Mesodermal cell (in vitro differentiated cells): ENCODE measurements around the gene AK2.
"Not testable (repeated sequence)": the region's sequence is repeated elsewhere in the genome, so short reads cannot be mapped to it uniquely, and the experiment has no call there.

Experiments
- H3K27ac ChIP-seq: 2 replicates; pipeline ENCODE4 v1.7.0; 2013; ENCODE audit warnings: mild to moderate bottlenecking, low read depth, low read length, moderate library complexity; ENCODE audit not compliant: severe bottlenecking
- H3K36me3 ChIP-seq: 2 replicates; pipeline ENCODE4 v1.7.1; 2013; ENCODE audit warnings: mild to moderate bottlenecking, low read length, moderate library complexity; ENCODE audit not compliant: control insufficient read depth, insufficient read depth
- H3K4me1 ChIP-seq: one replicate; pipeline ENCODE4 v1.7.1; 2013; ENCODE audit warnings: mild to moderate bottlenecking, low read length; ENCODE audit not compliant: insufficient read depth, control insufficient read depth, poor library complexity, severe bottlenecking
- H3K4me3 ChIP-seq: 2 replicates; pipeline ENCODE4 v1.7.0; 2013; ENCODE audit warnings: low read length, control low read depth, mild to moderate bottlenecking; ENCODE audit not compliant: insufficient read depth, poor library complexity, severe bottlenecking; ENCODE audit errors: extremely low read depth
- H3K9me3 ChIP-seq: 2 replicates; pipeline ENCODE4 v1.7.1; 2013; ENCODE audit warnings: mild to moderate bottlenecking, low read length, moderate library complexity; ENCODE audit not compliant: control insufficient read depth
- WGBS, 2 experiments: methylation state at CpG; one replicate each; pipeline ENCODE4 v1.1.5; 2013; ENCODE audit warnings: missing lambda C conversion rate in 2 of 2; ENCODE audit not compliant: insufficient coverage in 2 of 2; 5-methylcytosine and 5-hydroxymethylcytosine counted together

Gene AK2

GRCh38 chr1:32998064-32998463, 38.6 kb downstream of the AK2 start:
- Histone ChIP-seq H3K4me3 (no peak overlapping the region), H3K36me3 (no peaks in the 10 kb centered on the region), H3K4me1 (peaks cover 19% of the 10 kb centered on the region), H3K9me3 (no peaks in the 10 kb centered on the region), H3K27ac (peak overlapping the region; percentile 68)
- 85 to 95% methylated on average over 4 to 5 of the region's 5 CpGs for WGBS, 2 experiments

- 100% methylated on average over 1 to 2 of the region's 2 CpGs for WGBS, 2 experiments
- Histone ChIP-seq H3K4me3 (no peak overlapping the region), H3K27ac (peak overlapping the region; percentile 68), H3K36me3 (no peaks in the 10 kb centered on the region), H3K4me1 (peaks cover 24% of the 10 kb centered on the region), H3K9me3 (no peaks in the 10 kb centered on the region)
Measured at GRCh38 chr1:32997381-32997891, 39.2 kb downstream of the AK2 start.

- H3K4me1 ChIP-seq = peaks cover 40% of the 10 kb centered on the region
- 88 to 97% methylated on average over 4 to 7 of the region's 8 CpGs for WGBS, 2 experiments
- H3K9me3 ChIP-seq, H3K27ac ChIP-seq, H3K36me3 ChIP-seq, H3K4me3 ChIP-seq: not testable (repeated sequence)
Measured at GRCh38 chr1:32993324-32993636, 43.4 kb downstream of the AK2 start.

GRCh38 chr1:32992489-32993323, 44.0 kb downstream of the AK2 start:
- Histone ChIP-seq H3K4me1 (peaks cover 34% of the 10 kb centered on the region), H3K9me3 (no peaks in the 10 kb centered on the region), H3K27ac (peak overlapping the region; percentile 7), H3K36me3 (no peaks in the 10 kb centered on the region), H3K4me3 (no peak overlapping the region)
- 80 to 85% methylated on average over 5 to 6 of the region's 7 CpGs for WGBS, 2 experiments

- Histone ChIP-seq H3K4me1 (peaks cover 27% of the 10 kb centered on the region), H3K27ac (peak overlapping the region; percentile 7), H3K9me3 (no peaks in the 10 kb centered on the region), H3K36me3 (no peaks in the 10 kb centered on the region), H3K4me3 (no peak overlapping the region)
- 84 to 87% methylated on average over 4 to 9 of the region's 9 CpGs for WGBS, 2 experiments
Measured at GRCh38 chr1:32991819-32992488, 44.7 kb downstream of the AK2 start.

GRCh38 chr1:32991386-32991785, 45.3 kb downstream of the AK2 start:
- peaks cover 24% of the 10 kb centered on the region for H3K4me1 ChIP-seq
- H3K9me3 ChIP-seq = no peaks in the 10 kb centered on the region
- no peak overlapping the region for H3K4me3 ChIP-seq
- H3K36me3 ChIP-seq = no peaks in the 10 kb centered on the region
- no peak overlapping the region for H3K27ac ChIP-seq
- 90 to 100% methylated on average over 3 of the region's 5 CpGs for WGBS, 2 experiments

- Histone ChIP-seq H3K4me3 (no peak overlapping the region), H3K27ac (no peak overlapping the region), H3K4me1 (peaks cover 24% of the 10 kb centered on the region), H3K9me3 (no peaks in the 10 kb centered on the region), H3K36me3 (no peaks in the 10 kb centered on the region)
- 93 to 95% methylated on average over 2 of the region's 5 CpGs for WGBS, 2 experiments
Measured at GRCh38 chr1:32990887-32991286, 45.8 kb downstream of the AK2 start.

GRCh38 chr1:32989160-32990050, 47.3 kb downstream of the AK2 start:
- 93 to 100% methylated on average over 2 of the region's 6 CpGs for WGBS, 2 experiments
- H3K9me3 ChIP-seq = no peaks in the 10 kb centered on the region
- no peak overlapping the region for H3K4me3 ChIP-seq
- peaks cover 29% of the 10 kb centered on the region for H3K4me1 ChIP-seq
- peak overlapping the region; percentile 70 for H3K27ac ChIP-seq
- no peaks in the 10 kb centered on the region for H3K36me3 ChIP-seq

GRCh38 chr1:32988665-32989064, 48.0 kb downstream of the AK2 start:
- H3K36me3 ChIP-seq = no peaks in the 10 kb centered on the region
- peaks cover 33% of the 10 kb centered on the region for H3K4me1 ChIP-seq
- H3K27ac ChIP-seq = peak overlapping the region; percentile 70
- H3K4me3 ChIP-seq = no peak overlapping the region
- no peaks in the 10 kb centered on the region for H3K9me3 ChIP-seq

- 100% methylated on average over 1 of the region's 1 CpG; no CpG with 5 or more reads in 1 of the 2 experiments for WGBS, 2 experiments
- Histone ChIP-seq H3K4me1 (peaks cover 21% of the 10 kb centered on the region), H3K27ac (no peak overlapping the region), H3K4me3 (no peak overlapping the region), H3K9me3 (no peaks in the 10 kb centered on the region), H3K36me3 (no peaks in the 10 kb centered on the region)
Measured at GRCh38 chr1:32985226-32985625, 51.5 kb downstream of the AK2 start.
